ENCODE results near the gene SFPQ.
"Not testable (repeated sequence)": the region's sequence is repeated elsewhere in the genome, so short reads cannot be mapped to it uniquely, and the experiment has no call there.

The SFPQ gene

GRCh38 chr1:35172022-35172421, 20.9 kb downstream of the SFPQ start:
- no peak overlapping the region for H3K4me3 ChIP-seq (ENCODE audit: low read depth, low read length)
- DNase-seq (ENCODE audit: low read depth), result no peak
- TF ChIP-seq CTCF (IDR thresholded peaks at IDR 0.05; ENCODE audit: low read depth, low read length), result no peak
- no peak for TF ChIP-seq MAX (IDR thresholded peaks at IDR 0.05; ENCODE audit: low read depth, low read length)

GRCh38 chr1:35171579-35171978, 21.4 kb downstream of the SFPQ start:
- DNase-seq (ENCODE audit: low read depth), result no peak
- no peak for TF ChIP-seq MYC (IDR thresholded peaks at IDR 0.05; ENCODE audit: low read depth, low read length)
- no peak for TF ChIP-seq POLR2A (IDR thresholded peaks at IDR 0.05; ENCODE audit: extremely low read depth, insufficient read length)
- no peak for TF ChIP-seq MAX (IDR thresholded peaks at IDR 0.05; ENCODE audit: low read depth, low read length)
- TF ChIP-seq CTCF (IDR thresholded peaks at IDR 0.05; ENCODE audit: low read depth, low read length), result no peak
- H3K4me3 ChIP-seq (ENCODE audit: low read depth, low read length), result no peak overlapping the region

- H3K4me3 ChIP-seq (ENCODE audit: low read depth, low read length), result no peak overlapping the region
- DNase-seq (ENCODE audit: low read depth), result no peak
- TF ChIP-seq POLR2A (IDR thresholded peaks at IDR 0.05; ENCODE audit: extremely low read depth, insufficient read length) (no peak), MYC (IDR thresholded peaks at IDR 0.05; ENCODE audit: low read depth, low read length) (no peak), MAX (IDR thresholded peaks at IDR 0.05; ENCODE audit: low read depth, low read length) (no peak), CTCF (IDR thresholded peaks at IDR 0.05; ENCODE audit: low read depth, low read length) (no peak)
These were observed 28.1 kb downstream of the SFPQ start for GRCh38 chr1:35164893-35165292.

GRCh38 chr1:35151220-35151619, 41.7 kb downstream of the SFPQ start:
- no peak overlapping the region for H3K4me3 ChIP-seq (ENCODE audit: low read depth, low read length)
- TF ChIP-seq POLR2A (IDR thresholded peaks at IDR 0.05; ENCODE audit: extremely low read depth, insufficient read length) (no peak), CTCF (IDR thresholded peaks at IDR 0.05; ENCODE audit: low read depth, low read length) (no peak), MYC (IDR thresholded peaks at IDR 0.05; ENCODE audit: low read depth, low read length) (no peak), MAX (IDR thresholded peaks at IDR 0.05; ENCODE audit: low read depth, low read length) (no peak)
- no peak for DNase-seq (ENCODE audit: low read depth)

GRCh38 chr1:35145892-35146549, 46.9 kb downstream of the SFPQ start:
- not testable (repeated sequence) for H3K4me3 ChIP-seq (ENCODE audit: low read depth, low read length)

GRCh38 chr1:35143737-35144508, 49.0 kb downstream of the SFPQ start:
- TF ChIP-seq MAX (IDR thresholded peaks at IDR 0.05; ENCODE audit: low read depth, low read length) (no peak), CTCF (IDR thresholded peaks at IDR 0.05; ENCODE audit: low read depth, low read length) (no peak)
- no peak for DNase-seq (ENCODE audit: low read depth)
- H3K4me3 ChIP-seq (ENCODE audit: low read depth, low read length), result no peak overlapping the region

More at GRCh38 chr1:35145892-35146549, 46.9 kb downstream of the SFPQ start:
- DNase-seq (ENCODE audit: low read depth), result not testable (repeated sequence)

- not testable (repeated sequence) for DNase-seq (ENCODE audit: low read depth); H3K4me3 ChIP-seq (ENCODE audit: low read depth, low read length)
These were observed 50.2 kb downstream of the SFPQ start for GRCh38 chr1:35142728-35143127.

- not testable (repeated sequence) for DNase-seq (ENCODE audit: low read depth); H3K4me3 ChIP-seq (ENCODE audit: low read depth, low read length)
These were observed 50.7 kb downstream of the SFPQ start for GRCh38 chr1:35142294-35142693.

- DNase-seq (ENCODE audit: low read depth); H3K4me3 ChIP-seq (ENCODE audit: low read depth, low read length): not testable (repeated sequence)
These were observed 55.4 kb downstream of the SFPQ start for GRCh38 chr1:35137590-35137989.

Measured in NB4 (cell line).